HCT116 (cell line): ENCODE results near the gene EIF3J. TPM values are rescaled to one million over a fixed set of nuclear protein-coding genes. Genes with fewer than 3 reads are reported as not detected.

Experiments used
- ATAC-seq: fragments of 200-7000 bp; cut with Tn5 transposase; 2 replicates; pipeline ENCODE4 v1.9.1; 2020; ENCODE audit warnings: mild to moderate bottlenecking, moderate library complexity
- BruUV-seq: library from RNA; stranded (reverse); fragments of 400-500 nt; replicated peaks from 2 replicates; lab custom pipeline; 2021; lab: Mats Ljungman, UMichigan
- CTCF ChIA-PET: fragments of 300-600 bp; sonication (Branson Sonifier 250); formaldehyde crosslinking; loops from one replicate; lab custom pipeline; 2021; ENCODE audit warnings: antibody characterized with exemption; lab: Charles Lee
- POLR2A ChIA-PET: fragments of 300-600, 350-600 bp; sonication (Branson Sonifier 250); formaldehyde crosslinking; loops from one replicate; lab custom pipeline; 2021; ENCODE audit warnings: antibody characterized with exemption; lab: Charles Lee
- RAD21 ChIA-PET, 2 experiments: fragments of 300-600 bp; sonication (Branson Sonifier 250); formaldehyde crosslinking; loops; one replicate each; lab custom pipeline; 2023; ENCODE audit warnings: low total read pairs in 2 of 2; ENCODE audit not compliant: uncharacterized antibody in 2 of 2, unreplicated experiment in 2 of 2, low non-redundant PET in 1 of 2; lab: Charles Lee
- DNase-seq: peaks from one replicate; pipeline ENCODE4 v3.0.0-alpha.2; 2010; ENCODE audit warnings: low read depth, low spot score
- H2AFZ ChIP-seq: fragments of 200-600 bp; shearing (Covaris generic), sonication (generic); 2 replicates; pipeline ENCODE4 v1.6.1; 2017; ENCODE audit warnings: low read depth, mixed run types, mixed read lengths, antibody characterized with exemption, low read length; ENCODE audit not compliant: poor library complexity, severe bottlenecking
- H3K27ac ChIP-seq: 2 replicates; pipeline ENCODE4 v1.5.1; 2012; ENCODE audit warnings: low read depth, low read length
- H3K27me3 ChIP-seq: fragments of 200-600 bp; sonication (generic); 2 replicates; pipeline ENCODE4 v1.6.1; 2016; ENCODE audit warnings: mixed run types, low read length, mixed read lengths; ENCODE audit not compliant: insufficient read depth
- H3K36me3 ChIP-seq, 2 experiments: fragments of 200-500 bp in 1 of 2; fragments of 200-600 bp in 1 of 2; sonication (Bioruptor generic) in 1 of 2; sonication (generic) in 1 of 2; 2 replicates each; pipeline versions ENCODE4 v1.5.1 to v1.6.1; 2014 to 2016; ENCODE audit warnings: low read length in 2 of 2, inconsistent platforms in 1 of 2, mixed read lengths in 1 of 2, mixed run types in 1 of 2; ENCODE audit not compliant: insufficient read depth in 2 of 2, control insufficient read depth in 1 of 2
- H3K4me1 ChIP-seq, 2 experiments: fragments of 200-600 bp in 1 of 2; sonication (generic) in 1 of 2; 2 replicates each; pipeline versions ENCODE4 v1.5.1 to v1.6.1; 2012 to 2017; ENCODE audit warnings: low read length in 2 of 2, inconsistent platforms in 1 of 2, mild to moderate bottlenecking in 1 of 2, mixed read lengths in 1 of 2, mixed run types in 1 of 2, moderate library complexity in 1 of 2; ENCODE audit not compliant: insufficient read depth in 2 of 2, control insufficient read depth in 1 of 2
- H3K4me2 ChIP-seq: fragments of 200-600 bp; sonication (generic); 2 replicates; pipeline ENCODE4 v1.6.1; 2017; ENCODE audit warnings: mixed run types, low read length, mixed read lengths
- H3K4me3 ChIP-seq, 2 experiments: fragments of 200-600 bp in 1 of 2; sonication (generic) in 1 of 2; replicated peaks in 1 of 2; 2 replicates each; pipeline ENCODE4 v1.5.1; 2011 to 2016; ENCODE audit warnings: low read length in 2 of 2, control low read depth in 1 of 2, low read depth in 1 of 2, mild to moderate bottlenecking in 1 of 2, mixed read lengths in 1 of 2, mixed run types in 1 of 2
- H3K79me2 ChIP-seq: fragments of 200-600 bp; sonication (generic); 2 replicates; pipeline ENCODE4 v1.6.1; 2017; ENCODE audit warnings: mild to moderate bottlenecking, mixed run types, low read length, moderate library complexity, mixed read lengths; ENCODE audit not compliant: insufficient read depth
- H3K9ac ChIP-seq: fragments of 200-600 bp; sonication (generic); 2 replicates; pipeline ENCODE4 v1.6.1; 2016; ENCODE audit warnings: low read length, mixed read lengths
- H3K9me2 ChIP-seq: fragments of 200-600 bp; sonication (generic), shearing (Covaris generic); 2 replicates; pipeline ENCODE4 v1.6.1; 2017; ENCODE audit warnings: mixed run types, mild to moderate bottlenecking, moderate library complexity; ENCODE audit not compliant: insufficient read depth
- H3K9me3 ChIP-seq, 2 experiments: fragments of 200-500 bp in 1 of 2; fragments of 200-600 bp in 1 of 2; sonication (Bioruptor generic) in 1 of 2; sonication (generic) in 1 of 2; 2 replicates each; pipeline ENCODE4 v1.6.1; 2014 to 2017; ENCODE audit warnings: low read length in 2 of 2, mixed read lengths in 2 of 2, inconsistent platforms in 1 of 2, low read depth in 1 of 2, mild to moderate bottlenecking in 1 of 2, mixed run types in 1 of 2, moderate library complexity in 1 of 2; ENCODE audit not compliant: control insufficient read depth in 1 of 2, insufficient read depth in 1 of 2
- H4K20me1 ChIP-seq: fragments of 200-600 bp; sonication (generic), shearing (Covaris generic); 2 replicates; pipeline ENCODE4 v1.6.1; 2017; ENCODE audit warnings: mixed run types, mild to moderate bottlenecking, moderate library complexity; ENCODE audit not compliant: insufficient read depth
- CEBPB ChIP-seq: IDR thresholded peaks from 2 replicates; pipeline ENCODE4 v1.6.1; 2012; ENCODE audit warnings: low read depth
- EGR1 ChIP-seq: IDR thresholded peaks from 2 replicates; pipeline ENCODE4 v1.6.1; 2012; ENCODE audit warnings: low read depth
- SIN3A ChIP-seq: IDR thresholded peaks from 2 replicates; pipeline ENCODE4 v1.6.1; 2012; ENCODE audit warnings: low read depth
- SP1 ChIP-seq: IDR thresholded peaks from 2 replicates; pipeline ENCODE4 v1.6.1; 2012; ENCODE audit warnings: low read depth
- ZFX ChIP-seq: fragments of 450-650 bp; IDR thresholded peaks from 2 replicates; pipeline ENCODE4 v1.6.1; 2017
- intact Hi-C: fragments of 100-400 bp; cut with micrococcal nuclease; formaldehyde crosslinking; loops from 2 replicates; pipeline ENCODE4 v1.10.0; 2022
- total RNA-seq: library from RNA; stranded (reverse); gene quantifications from one replicate; pipeline ENCODE4 v1.2.1, GENCODE V29; 2021; ENCODE audit not compliant: unreplicated experiment
- TF ChIP-seq, protein P1 (sequence below): IDR thresholded peaks from 2 replicates; pipeline ENCODE4 v1.6.1; 2012

The EIF3J gene
- total RNA-seq, 1 experiment from 2014 or later, result 68.6 TPM

DNA sequence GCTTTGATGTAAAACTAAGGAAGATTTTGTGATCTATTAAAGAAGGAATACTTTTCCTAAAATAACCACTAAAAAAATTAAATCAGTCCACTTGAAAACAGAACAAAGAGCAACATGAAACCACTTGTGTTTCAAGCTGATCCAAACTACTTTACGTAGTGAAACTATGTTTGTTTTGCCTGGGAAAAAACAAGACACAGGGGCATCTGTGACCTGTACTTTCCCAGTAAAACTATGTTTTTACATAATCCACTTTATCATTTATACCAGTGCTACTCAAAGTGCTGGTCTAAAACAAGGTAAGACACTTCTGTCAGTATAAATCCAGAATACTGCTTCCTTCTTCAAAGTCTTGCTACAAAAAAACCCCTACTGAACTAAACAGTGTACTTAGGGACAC, 69.8 kb downstream of the EIF3J start:
- H3K4me2 ChIP-seq, result no peak overlapping the region
- ATAC-seq (no peak), DNase-seq (no peak)
- CTCF ChIA-PET, result no interaction called here
- no peaks in the 10 kb centered on the region for H3K9me3 ChIP-seq
- H3K27ac ChIP-seq, result no peak overlapping the region
- no peak overlapping the region for H2AFZ ChIP-seq
- peaks cover 21 to 26% of the 10 kb centered on the region in 2 experiments for H3K36me3 ChIP-seq
- no peaks in the 10 kb centered on the region for H3K4me1 ChIP-seq
- RAD21 ChIA-PET, result no interaction called here
- no peak overlapping the region for H3K9ac ChIP-seq
- H3K27me3 ChIP-seq, result no peaks in the 10 kb centered on the region
- no peaks in the 10 kb centered on the region for H3K79me2 ChIP-seq
- H4K20me1 ChIP-seq, result no peaks in the 10 kb centered on the region; the same call in 1 of the 2 replicates
- intact Hi-C loops, result no loop called here
- POLR2A ChIA-PET, result no interaction called here
- H3K4me3 ChIP-seq, result no peak overlapping the region
- no peaks in the 10 kb centered on the region for H3K9me2 ChIP-seq
- TF ChIP-seq ZFX (no peak), EGR1 (no peak), CEBPB (no peak), SIN3A (no peak), SP1 (no peak)
- TF ChIP-seq, protein P1, sequence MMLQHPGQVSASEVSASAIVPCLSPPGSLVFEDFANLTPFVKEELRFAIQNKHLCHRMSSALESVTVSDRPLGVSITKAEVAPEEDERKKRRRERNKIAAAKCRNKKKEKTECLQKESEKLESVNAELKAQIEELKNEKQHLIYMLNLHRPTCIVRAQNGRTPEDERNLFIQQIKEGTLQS, result no peak
- BruUV-seq, result no TSS peak

Other genes starting within 250 kb of the EIF3J start
- 77.8 TPM for gene GOLM2, start 248.4 kb upstream of the EIF3J start, total RNA-seq
- 56.0 TPM for gene CTDSPL2, start 109.5 kb upstream of the EIF3J start, total RNA-seq
- 34.8 TPM for gene SPG11, start 126.5 kb downstream of the EIF3J start, total RNA-seq
- gene PATL2, start 174.2 kb downstream of the EIF3J start, total RNA-seq, result 1.2 TPM
- gene B2M, start 174.4 kb downstream of the EIF3J start, total RNA-seq, result 388 TPM
- gene TRIM69, start 199.4 kb downstream of the EIF3J start, total RNA-seq, result 13.0 TPM